NCI-H446 treated with DMSO at 0.1 percent for 48 hours (cell line): ENCODE results near the gene SUN5.

Experiments
- DNase-seq: peaks from one replicate; lab custom pipeline; 2025; lab: John Stamatoyannopoulos, UW

SUN5 gene

DNA sequence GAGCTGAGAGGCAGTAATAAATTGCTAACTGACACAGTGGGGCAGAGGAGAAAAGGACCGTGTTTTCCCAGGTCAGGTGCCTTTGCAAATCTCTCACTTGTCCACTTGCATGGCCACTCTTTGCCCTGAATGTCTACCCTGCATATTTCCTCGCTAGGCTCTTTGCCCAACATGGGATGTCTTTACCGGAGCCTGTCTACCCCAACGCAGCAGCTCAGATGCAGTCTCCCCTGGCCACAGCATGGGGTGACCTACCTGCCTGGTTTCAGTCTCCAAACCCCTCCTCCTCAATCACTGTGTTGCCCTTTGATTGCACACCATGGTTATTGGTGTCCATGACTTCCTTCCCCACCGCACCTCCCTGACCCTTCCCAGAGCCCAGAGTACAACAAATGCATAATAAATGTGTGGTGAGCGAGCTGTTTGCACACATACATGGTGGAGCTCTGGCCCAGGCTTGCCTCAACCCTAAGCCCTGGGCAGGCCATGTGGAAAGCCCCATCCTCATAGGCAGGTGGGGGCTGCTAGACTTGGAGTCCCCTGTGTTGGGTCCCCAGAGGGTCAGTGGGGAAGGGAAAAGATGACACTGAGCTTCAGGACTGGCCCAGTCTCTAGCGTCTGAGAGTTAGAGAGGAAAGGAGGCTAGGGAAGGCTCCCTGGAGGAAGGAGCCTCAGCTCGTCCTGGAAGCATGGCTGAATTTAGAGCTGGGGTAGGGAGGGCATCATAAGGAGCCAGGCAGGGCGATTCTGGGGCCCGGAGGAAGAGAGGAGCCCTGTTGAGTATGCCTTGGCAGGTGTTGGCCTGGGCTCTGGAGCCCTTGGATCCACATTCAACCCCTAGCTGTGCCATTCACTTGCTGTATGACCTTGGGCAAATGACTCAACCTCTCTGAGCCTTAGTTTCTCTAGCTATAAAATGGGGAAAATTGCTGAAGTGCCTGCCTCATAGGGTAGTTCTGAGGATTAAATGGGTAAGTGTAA is 22.8 kb upstream of the SUN5 start:
- no peak for DNase-seq

DNA sequence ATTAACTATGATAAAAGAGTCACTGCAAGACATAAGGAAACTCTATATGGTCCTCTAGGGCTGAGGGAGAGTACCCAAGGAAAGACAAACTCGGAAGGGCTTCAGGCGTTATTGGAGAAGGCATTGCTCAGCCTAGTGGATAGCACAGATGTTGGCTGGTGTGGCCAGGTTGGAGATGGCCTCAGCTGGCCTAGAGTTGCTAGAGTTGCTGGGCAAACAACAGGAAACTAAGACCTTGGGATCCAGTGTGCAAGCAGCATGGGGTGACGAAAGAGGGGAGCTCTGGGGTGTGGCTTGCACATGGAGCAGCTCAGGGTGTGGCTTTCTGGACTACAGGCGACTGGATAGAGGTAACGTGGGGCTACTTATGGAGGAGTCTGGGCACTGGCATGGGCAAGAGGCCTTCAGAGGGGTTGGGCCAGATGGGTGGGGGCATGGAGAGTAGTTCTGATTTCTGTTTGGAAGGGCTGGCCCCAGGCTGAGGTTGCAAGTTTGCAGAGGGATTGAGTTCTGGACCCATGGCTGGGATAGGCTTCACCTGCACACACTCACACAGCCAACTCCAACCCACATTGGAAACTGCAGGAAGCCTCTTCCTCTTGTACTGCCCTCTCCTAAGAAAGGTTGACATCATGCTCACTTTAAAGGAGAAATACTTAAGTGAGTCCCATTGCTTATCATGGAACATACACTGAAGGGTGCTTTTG is 22.0 kb upstream of the SUN5 start:
- DNase-seq: no peak

DNA sequence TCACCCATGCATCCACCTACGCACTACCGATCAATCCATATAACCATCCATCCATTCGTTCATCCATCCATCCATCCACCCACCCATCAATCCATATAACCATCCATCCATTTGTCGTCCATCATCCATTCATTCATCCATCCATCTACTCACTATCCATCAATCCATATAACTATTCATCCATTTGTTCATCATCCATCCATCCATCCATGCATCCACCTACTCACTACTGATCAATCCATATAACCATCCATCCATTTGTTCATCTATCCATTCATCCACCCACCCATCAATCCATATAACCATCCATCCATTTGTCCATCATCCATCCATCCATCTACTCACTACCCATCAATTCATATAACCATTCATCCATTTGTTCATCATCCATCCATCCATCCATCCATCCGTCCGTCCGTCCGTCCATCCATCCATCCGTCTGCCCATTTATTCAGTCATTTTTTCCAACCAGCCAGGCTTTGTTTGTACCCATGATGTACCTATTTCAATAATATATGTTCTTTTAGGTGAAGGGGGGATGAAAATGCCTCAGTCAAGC is 21.2 kb upstream of the SUN5 start:
- DNase-seq: no peak

DNA sequence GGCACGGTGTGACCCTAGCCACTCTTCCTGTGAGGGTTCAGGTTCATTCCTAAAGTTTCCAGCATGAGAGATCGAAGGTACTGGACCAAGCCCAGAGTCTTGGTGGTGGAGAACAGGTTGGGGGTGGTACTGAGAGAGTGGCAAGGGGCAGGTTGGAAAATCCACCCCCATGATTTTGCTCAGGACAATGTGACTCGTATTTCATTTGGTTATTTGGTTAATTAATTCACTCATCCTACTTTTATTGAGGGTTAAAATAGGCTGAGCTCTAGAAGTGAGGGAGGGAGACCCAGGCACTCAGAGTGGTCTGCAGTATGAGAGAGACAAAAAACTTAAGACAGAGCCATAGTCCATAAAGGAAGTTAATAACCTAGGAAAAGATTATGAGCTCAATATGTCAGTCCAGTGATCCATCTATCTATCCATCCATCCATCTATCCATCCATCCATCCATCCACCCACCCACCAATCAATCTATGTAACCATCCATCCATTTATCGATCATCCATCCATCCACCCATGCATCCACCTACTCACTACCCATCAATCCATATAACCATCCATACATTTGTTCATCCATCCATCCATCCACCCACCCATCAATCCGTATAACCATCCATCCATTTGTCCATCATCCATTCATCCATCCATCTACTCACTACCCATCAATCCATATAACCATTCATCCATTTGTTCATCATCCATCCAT is 20.5 kb upstream of the SUN5 start:
- no peak for DNase-seq

DNA sequence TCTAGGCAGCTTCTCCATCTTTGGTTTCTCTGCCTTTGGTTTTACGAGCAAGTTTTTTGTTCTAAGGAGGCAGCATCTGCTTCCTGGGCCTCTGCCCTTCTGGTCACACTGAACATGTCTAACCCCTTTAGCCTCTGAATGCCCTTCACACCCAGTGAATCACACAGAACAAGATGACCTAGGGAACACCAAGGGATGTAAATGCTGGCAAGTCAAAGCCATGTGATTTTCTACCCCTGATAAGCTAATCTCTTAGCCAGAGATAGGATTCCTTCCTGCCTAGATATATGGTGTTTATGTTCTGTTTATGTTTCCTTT is 20.0 kb upstream of the SUN5 start:
- DNase-seq: no peak

DNA sequence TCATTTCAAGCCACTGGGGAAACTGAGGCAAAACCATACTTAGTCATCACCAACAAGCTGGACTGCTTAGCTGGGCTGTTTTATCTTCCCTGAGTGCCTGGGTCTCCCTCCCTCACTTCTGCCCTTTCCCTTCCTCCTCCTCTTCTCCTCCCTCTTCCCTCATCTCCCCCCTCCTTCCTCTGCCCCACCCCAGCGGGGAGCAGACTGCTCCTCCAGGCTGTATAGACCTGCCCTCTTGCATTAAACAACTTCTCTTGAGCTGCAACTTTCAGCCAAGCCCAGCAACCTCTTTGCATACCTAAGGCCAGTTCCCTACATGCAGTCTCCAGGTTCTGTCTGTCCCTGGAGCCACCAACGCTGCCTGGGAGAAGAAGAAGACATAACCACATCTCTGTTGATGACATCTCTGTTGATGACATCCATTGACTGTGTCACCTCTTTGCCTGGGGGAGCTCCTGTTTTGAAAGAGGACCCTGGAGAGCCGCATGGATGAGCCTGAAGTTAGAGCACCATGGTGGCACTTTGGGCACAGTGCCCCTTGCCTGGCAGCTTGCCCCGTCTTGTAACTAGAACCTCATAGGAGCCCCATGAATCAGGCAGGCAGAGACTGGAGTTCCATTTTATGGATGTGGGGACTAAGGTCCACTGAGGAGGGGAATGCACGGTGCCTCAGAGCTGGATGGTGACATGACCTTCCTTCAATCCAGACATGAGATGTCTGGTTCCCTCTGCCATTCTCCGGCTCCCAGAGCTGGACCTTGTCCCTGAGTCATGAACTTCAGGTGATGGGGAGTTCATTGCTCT is 19.4 kb upstream of the SUN5 start:
- DNase-seq: no peak

DNA sequence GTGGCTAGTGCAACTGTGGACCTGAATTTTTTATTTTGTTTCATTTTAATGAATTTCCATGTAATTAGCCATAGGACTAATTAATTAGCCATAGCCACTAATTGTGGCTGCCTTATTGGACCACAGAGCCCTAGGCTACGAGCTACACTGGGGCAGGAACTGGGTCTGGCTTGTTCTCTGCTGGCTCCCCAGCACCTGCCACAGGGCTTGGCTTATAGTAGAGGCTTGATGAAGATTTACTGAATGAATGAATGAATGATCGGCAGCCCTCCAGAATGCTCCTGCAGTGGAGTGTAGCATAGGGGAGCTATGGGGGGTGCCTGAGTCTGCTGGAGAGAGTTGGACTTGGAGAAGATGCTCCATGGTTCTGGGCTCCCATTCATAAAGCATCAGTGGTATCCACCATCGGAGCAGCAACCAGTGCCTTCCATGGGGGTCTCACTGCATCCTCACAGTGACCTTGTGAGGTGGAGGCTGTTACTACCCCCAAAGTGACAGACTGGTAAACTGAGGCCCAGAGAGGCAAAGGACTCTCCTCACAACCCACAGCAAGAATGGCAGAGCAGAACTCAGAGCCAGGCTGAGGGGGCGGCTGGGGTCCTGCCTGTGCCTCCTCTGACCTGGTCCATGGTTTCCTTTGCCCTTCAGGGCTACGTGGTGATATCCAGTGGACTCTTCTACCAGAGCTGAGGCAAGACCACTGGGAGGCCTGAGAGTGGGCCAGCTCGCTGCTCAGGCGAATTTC is 18.6 kb upstream of the SUN5 start:
- DNase-seq: no peak

DNA sequence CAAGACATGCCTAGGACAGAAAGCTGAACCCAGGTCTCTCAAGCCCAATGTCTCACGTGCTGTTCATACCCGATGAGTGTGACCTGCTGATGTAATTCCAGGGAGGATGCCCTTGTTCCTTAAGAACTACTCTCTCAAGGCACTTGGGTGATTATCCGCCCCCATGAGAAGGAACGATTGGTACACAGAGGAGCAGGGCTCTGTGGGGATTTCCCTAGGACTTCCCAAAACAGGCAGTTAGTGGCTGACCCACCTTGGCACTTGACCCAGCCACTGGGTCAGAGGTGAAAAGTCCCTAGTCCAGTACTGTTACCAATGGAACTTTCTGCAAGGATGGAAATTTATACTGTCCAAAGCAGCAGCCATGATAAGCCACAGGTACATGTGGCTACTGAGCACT is 18.1 kb upstream of the SUN5 start:
- DNase-seq: no peak

DNA sequence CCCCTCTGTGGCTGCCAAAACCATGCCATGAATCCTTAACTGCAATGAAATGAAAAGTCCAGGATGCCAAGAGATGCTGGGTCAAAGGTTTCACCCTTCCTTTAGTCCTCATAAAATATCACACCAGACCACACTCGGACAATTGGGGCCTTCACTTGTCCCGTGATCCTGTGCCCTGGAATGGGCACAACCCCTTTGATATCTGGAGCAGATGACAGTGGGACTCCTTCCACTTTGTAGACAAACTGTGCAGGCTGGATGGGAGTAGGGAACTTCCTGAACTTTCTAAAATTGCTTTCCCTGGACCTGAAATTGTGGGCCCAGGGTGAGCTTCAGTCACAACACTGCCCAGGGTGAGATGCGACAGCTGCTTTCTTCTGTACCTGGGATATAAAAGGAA is 17.6 kb upstream of the SUN5 start:
- no peak for DNase-seq

DNA sequence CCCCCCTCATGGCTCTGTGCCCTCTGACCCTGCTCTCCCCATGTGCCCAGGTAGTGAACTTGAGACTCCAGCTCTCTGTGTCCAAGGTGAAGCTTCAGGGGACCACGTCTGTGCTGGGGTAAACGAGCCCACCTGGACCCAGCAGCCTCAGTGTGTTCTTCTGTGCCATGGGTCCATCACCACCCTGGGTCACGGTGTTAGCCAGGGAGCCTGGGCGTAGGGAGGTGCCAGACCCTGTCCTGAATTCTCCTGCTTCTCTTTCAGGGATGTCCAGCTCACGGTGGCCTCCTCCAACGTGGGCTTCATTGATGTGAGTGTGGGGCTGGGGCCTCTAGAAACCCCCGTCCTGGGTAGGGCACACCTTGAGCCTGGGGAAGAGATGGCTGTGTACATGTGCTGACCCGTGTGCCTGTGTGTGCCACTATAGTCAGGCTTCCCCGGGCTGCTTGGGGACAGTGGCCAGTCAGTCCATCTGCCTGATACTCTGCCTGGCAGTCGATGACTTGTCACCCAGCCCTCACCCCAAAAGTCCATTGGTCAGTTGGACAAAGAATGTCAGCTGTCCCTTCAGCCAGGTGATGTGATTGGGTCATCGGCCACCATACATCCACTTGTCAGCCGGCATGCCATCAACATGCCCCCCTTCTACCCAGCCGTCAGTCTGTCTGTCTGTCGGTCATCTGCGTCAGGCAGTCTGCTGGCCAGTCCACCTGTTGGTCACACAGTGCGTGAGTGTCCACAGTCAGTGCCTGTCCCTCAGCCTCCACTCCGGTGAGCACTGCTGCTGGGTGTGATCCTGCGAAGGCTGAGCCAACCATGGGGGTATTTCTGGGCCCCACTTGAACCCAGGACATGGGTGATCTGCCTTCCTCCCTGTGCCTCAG is 16.3 kb upstream of the SUN5 start:
- DNase-seq: no peak

DNA sequence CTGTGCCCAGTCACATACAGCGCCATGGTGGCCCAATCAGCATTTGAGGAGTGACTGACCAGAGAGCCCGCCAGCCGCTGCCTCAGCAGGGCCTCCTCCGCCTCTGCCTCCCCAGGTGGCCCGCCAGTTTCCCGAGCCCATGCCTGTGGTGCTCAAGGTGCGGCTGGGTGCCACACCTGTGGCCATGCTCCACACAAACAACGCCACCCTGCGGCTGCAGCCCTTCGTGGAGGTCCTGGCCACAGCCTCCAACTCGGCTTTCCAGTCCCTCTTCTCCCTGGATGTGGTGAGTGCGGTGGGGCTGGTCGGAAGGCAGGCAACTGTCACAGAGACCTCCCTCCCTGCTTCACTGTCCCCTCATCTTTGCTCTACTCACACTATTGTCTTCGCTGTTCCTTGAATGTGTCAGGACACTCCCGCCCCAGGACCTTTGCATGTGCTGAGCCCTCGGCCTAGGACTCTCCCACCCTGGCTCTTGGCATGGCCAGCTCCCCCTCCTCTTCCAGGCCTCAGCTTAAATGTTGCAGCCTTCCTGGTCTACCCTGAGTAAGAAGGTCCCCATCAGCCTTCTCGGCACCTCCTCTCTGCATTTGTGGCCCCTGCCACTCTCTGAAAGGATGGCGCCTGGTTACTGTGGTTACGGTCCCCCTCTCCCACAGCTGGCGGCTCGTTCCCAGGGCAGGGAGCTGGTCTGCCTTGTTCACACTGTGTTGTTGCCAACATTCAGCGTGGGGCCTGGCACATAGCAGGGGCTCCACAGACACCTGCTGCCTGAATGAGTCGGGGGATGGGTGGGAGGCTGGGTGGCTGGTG is 15.4 kb upstream of the SUN5 start:
- DNase-seq: no peak

DNA sequence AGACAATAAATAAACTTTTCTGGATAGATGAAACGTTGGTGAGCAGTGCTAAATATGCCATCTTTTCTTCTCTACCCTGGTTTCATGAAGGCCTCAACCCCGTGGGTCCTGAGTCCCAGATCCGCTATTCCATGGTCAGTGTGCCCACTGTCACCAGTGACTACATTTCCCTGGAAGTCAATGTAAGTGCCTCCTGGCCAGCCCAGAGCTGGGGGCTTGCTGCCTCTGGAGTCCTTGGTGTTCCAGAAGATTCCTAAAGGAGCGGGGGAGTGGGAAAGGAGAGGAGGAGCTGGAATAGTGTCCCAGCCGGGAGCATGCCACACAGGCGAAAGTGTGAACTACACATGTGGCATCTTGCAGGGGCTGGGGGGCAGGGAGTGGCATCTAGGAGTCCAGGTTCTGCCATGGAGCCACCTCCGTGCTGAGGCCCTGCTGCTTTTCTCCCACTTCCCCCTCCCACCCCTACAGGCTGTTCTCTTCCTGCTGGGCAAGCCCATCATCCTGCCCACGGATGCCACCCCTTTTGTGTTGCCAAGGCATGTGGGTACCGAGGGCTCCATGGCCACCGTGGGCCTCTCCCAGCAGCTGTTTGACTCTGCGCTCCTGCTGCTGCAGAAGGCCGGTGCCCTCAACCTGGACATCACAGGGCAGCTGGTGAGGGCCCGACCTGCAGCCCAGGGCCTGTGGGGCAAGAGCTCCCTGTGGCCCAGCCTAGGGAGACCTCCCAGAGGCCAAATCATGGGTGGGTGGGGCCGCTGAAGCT is 14.1 kb upstream of the SUN5 start:
- no peak for DNase-seq

DNA sequence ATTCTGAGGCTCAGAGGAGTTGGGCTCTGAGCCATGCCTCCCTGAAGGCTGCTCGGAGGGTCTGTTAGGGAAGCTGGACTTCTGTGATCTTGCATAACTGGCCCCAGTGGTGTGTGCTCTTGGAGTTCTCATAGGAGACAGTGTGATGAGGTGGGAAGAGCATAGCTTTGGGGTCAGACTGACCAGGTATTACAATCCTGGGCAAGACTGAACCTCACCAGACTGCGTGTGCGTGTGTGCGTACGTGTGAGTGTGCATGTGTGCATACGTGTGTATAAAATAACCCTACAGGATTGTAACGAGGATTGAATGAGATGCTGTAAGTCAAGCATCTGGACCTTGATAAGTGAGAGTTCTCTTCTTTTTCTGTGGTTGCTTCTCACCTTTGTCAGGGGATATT is 13.3 kb upstream of the SUN5 start:
- DNase-seq: no peak

DNA sequence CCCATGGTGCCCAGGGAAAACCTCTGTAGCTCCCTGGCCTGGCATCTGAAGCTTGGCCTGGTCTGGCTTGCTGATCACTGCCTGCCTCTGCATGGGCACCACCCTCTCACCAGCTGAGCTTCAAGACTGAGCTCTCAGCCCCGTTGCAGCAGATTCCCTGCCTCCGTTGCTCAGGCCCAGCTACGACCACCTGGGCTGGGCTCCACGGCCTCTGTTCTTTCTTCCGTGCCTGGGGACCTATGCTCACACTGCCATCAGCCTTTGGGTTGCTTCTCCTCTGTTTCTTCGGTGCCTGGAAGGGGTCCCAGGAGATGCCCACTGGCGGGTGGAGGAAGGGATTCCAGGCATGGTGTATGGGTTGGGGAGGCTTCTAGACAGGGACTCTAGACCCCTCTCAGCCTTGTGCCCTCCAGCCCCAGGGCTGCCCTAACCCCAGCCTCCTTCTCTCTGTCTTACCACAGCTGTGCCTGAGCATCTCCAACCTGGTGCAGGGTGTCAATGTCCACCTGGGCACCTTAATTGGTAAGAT is 12.4 kb upstream of the SUN5 start:
- no peak for DNase-seq

DNA sequence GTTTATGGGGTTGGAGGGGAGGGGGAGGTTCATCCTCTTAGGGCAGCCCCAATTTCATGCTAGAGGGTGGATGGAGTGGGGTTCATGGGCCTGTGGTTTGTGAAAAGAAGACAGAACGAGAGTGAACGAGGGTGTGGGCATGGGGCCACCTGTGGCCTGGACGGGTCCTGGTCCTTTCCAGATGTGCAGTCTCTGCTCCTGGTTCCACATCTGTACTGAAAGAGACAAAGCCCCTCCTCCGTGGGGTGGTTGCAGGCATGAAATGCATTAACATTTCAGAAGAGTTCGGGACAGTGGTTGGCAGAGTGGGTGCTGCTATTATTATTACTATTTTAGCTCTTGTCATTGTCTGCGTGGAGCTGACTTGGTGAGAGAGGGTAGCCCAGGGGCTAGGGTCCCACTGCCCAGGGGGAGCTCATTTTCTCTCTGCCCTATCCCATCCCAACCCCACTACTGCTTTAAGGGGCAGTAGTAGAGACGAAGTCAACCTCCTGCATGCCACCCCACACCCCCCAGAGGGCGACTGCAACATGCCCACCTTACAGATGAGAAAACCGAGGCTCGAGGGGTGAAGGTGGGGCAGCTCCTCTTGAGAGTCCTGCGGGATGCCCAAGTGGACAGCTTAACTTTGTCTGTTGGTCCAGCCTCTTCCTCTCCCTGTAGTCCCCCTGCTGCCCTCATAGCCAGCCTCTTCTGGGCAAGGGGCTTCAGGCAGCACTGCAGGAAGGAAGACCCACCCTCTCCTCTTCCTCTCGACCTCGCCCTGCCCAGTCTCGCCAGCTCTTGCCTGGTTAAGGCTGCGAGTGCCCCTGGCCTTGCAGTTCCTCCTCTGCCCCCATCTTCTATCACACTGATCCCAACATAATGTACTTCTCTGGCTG is 11.7 kb upstream of the SUN5 start:
- DNase-seq: no peak

DNA sequence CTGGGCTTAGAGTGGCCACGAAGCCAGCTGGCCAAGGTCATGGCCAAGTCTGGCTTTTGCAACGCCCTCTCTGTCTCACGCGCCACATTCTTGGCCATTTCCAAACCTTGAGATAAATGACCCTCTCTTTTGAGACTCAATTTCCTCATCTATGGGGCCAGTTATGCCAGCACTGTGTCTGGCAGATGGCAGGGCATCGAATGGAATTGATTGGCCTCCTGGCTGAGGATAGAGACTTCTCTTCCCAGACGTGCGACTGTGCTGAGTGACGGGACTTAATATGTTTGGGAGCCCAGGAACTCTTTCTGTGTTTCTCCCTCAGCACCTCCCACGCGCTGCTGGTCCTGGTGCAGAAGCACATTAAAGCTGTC is 10.9 kb upstream of the SUN5 start:
- no peak for DNase-seq
